HEK293 (cell line): ENCODE measurements around the gene MSH5.

Experiments used
- ATF2 ChIP-seq: fragments of 450-650 bp; formaldehyde crosslinking; IDR thresholded peaks from 2 replicates; pipeline ENCODE4 v1.5.1; 2016; ENCODE audit warnings: missing biosample characterization, missing genetic modification characterization, low read depth
- BCL11B ChIP-seq: fragments of 450-650 bp; formaldehyde crosslinking; IDR thresholded peaks from 2 replicates; pipeline ENCODE4 v1.5.1; 2016; ENCODE audit warnings: low read depth, missing biosample characterization, missing genetic modification characterization
- CTCF ChIP-seq: fragments of 450-650 bp; formaldehyde crosslinking; IDR thresholded peaks from 2 replicates; pipeline ENCODE4 v1.5.1; 2016; ENCODE audit warnings: missing biosample characterization, missing genetic modification characterization
- GFI1B ChIP-seq: fragments of 450-650 bp; formaldehyde crosslinking; IDR thresholded peaks from 2 replicates; pipeline ENCODE4 v1.5.1; 2016; ENCODE audit warnings: missing biosample characterization, missing genetic modification characterization
- HOXA7 ChIP-seq: sonication (generic); formaldehyde crosslinking; IDR thresholded peaks from 2 replicates; pipeline ENCODE4 v1.8.1; 2022; ENCODE audit warnings: missing genetic modification reagents, borderline replicate concordance
- KLF16 ChIP-seq: fragments of 450-650 bp; formaldehyde crosslinking; IDR thresholded peaks from 2 replicates; pipeline ENCODE4 v1.5.1; 2017; ENCODE audit warnings: missing biosample characterization, missing genetic modification characterization
- KLF17 ChIP-seq: fragments of 450-650 bp; formaldehyde crosslinking; IDR thresholded peaks from 2 replicates; pipeline ENCODE4 v1.5.1; 2016; ENCODE audit warnings: missing biosample characterization, missing genetic modification characterization
- OVOL3 ChIP-seq: fragments of 450-650 bp; formaldehyde crosslinking; IDR thresholded peaks from 2 replicates; pipeline ENCODE4 v1.5.1; 2016; ENCODE audit warnings: missing biosample characterization, missing genetic modification characterization
- PATZ1 ChIP-seq: fragments of 450-650 bp; formaldehyde crosslinking; IDR thresholded peaks from 2 replicates; pipeline ENCODE4 v1.5.1; 2016; ENCODE audit warnings: missing biosample characterization, missing genetic modification characterization
- SETDB1 ChIP-seq: IDR thresholded peaks from one replicate; pipeline ENCODE4 v1.6.1; 2017; ENCODE audit warnings: mild to moderate bottlenecking, low read length, moderate library complexity, mixed read lengths; ENCODE audit not compliant: insufficient read length
- ZBTB17 ChIP-seq: fragments of 450-650 bp; formaldehyde crosslinking; IDR thresholded peaks from 2 replicates; pipeline ENCODE4 v1.5.1; 2016; ENCODE audit warnings: missing biosample characterization, missing genetic modification characterization
- ZBTB20 ChIP-seq: fragments of 450-650 bp; formaldehyde crosslinking; IDR thresholded peaks from 2 replicates; pipeline ENCODE4 v1.5.1; 2016; ENCODE audit warnings: missing biosample characterization, missing genetic modification characterization
- ZFHX2 ChIP-seq: fragments of 450-650 bp; formaldehyde crosslinking; conservative IDR thresholded peaks from 2 replicates; pipeline ENCODE4 v1.5.1; 2016; ENCODE audit warnings: missing biosample characterization, missing genetic modification characterization
- ZFP3 ChIP-seq: fragments of 450-650 bp; formaldehyde crosslinking; IDR thresholded peaks from 2 replicates; pipeline ENCODE4 v1.5.1; 2016; ENCODE audit warnings: low read depth, missing biosample characterization, missing genetic modification characterization
- ZIC2 ChIP-seq: fragments of 450-650 bp; formaldehyde crosslinking; IDR thresholded peaks from 2 replicates; pipeline ENCODE4 v1.5.1; 2016; ENCODE audit warnings: missing biosample characterization, missing genetic modification characterization
- ZNF121 ChIP-seq: fragments of 450-650 bp; formaldehyde crosslinking; IDR thresholded peaks from 2 replicates; pipeline ENCODE4 v1.5.1; 2016; ENCODE audit warnings: missing biosample characterization, missing genetic modification characterization
- ZNF155 ChIP-seq: fragments of 450-650 bp; formaldehyde crosslinking; IDR thresholded peaks from 2 replicates; pipeline ENCODE4 v1.5.1; 2016; ENCODE audit warnings: missing biosample characterization, missing genetic modification characterization
- ZNF23 ChIP-seq: fragments of 450-650 bp; formaldehyde crosslinking; IDR thresholded peaks from 2 replicates; pipeline ENCODE4 v1.5.1; 2016; ENCODE audit warnings: missing biosample characterization, missing genetic modification characterization, borderline replicate concordance
- ZNF292 ChIP-seq: fragments of 450-650 bp; formaldehyde crosslinking; IDR thresholded peaks from 2 replicates; pipeline ENCODE4 v1.5.1; 2016; ENCODE audit warnings: low read depth, missing biosample characterization, missing genetic modification characterization, borderline replicate concordance
- ZNF324 ChIP-seq: fragments of 450-650 bp; formaldehyde crosslinking; IDR thresholded peaks from 2 replicates; pipeline ENCODE4 v1.5.1; 2016; ENCODE audit warnings: missing biosample characterization, missing genetic modification characterization
- ZNF335 ChIP-seq: fragments of 450-650 bp; formaldehyde crosslinking; conservative IDR thresholded peaks from 2 replicates; pipeline ENCODE4 v1.5.1; 2016; ENCODE audit warnings: missing biosample characterization, missing genetic modification characterization
- ZNF449 ChIP-seq: fragments of 450-650 bp; formaldehyde crosslinking; IDR thresholded peaks from 2 replicates; pipeline ENCODE4 v1.5.1; 2017; ENCODE audit warnings: missing biosample characterization, mild to moderate bottlenecking, missing genetic modification characterization, moderate library complexity
- ZNF561 ChIP-seq: fragments of 450-650 bp; IDR thresholded peaks from 2 replicates; pipeline ENCODE4 v1.5.1; 2018; ENCODE audit warnings: missing biosample characterization, missing genetic modification characterization, borderline replicate concordance
- ZNF654 ChIP-seq: fragments of 450-650 bp; formaldehyde crosslinking; IDR thresholded peaks from 2 replicates; pipeline ENCODE4 v1.5.1; 2016; ENCODE audit warnings: low read depth, missing biosample characterization, missing genetic modification characterization
- ZNF670 ChIP-seq: fragments of 450-650 bp; formaldehyde crosslinking; IDR thresholded peaks from 2 replicates; pipeline ENCODE4 v1.5.1; 2016; ENCODE audit warnings: missing biosample characterization, missing genetic modification characterization, low read depth
- ZNF707 ChIP-seq: fragments of 450-650 bp; formaldehyde crosslinking; IDR thresholded peaks from 2 replicates; pipeline ENCODE4 v1.5.1; 2016; ENCODE audit warnings: missing biosample characterization, missing genetic modification characterization
- ZNF76 ChIP-seq: fragments of 450-650 bp; formaldehyde crosslinking; IDR thresholded peaks from 2 replicates; pipeline ENCODE4; 2016; ENCODE audit warnings: low read depth, missing biosample characterization, missing genetic modification characterization, borderline replicate concordance
- ZNF785 ChIP-seq: fragments of 450-650 bp; formaldehyde crosslinking; IDR thresholded peaks from 2 replicates; pipeline ENCODE4 v1.5.1; 2016; ENCODE audit warnings: missing biosample characterization, missing genetic modification characterization
- ZSCAN23 ChIP-seq: fragments of 450-650 bp; formaldehyde crosslinking; IDR thresholded peaks from 2 replicates; pipeline ENCODE4 v1.5.1; 2016; ENCODE audit warnings: missing biosample characterization, missing genetic modification characterization
- ZSCAN30 ChIP-seq: fragments of 450-650 bp; IDR thresholded peaks from 2 replicates; pipeline ENCODE4 v1.5.1; 2018; ENCODE audit warnings: missing biosample characterization, mild to moderate bottlenecking, missing genetic modification characterization, moderate library complexity
- ZSCAN4 ChIP-seq: fragments of 450-650 bp; formaldehyde crosslinking; IDR thresholded peaks from 2 replicates; pipeline ENCODE4 v1.5.1; 2017; ENCODE audit warnings: missing biosample characterization, missing genetic modification characterization

MSH5 gene

GRCh38 chr6:31737991-31738979, 1.5 kb upstream of the MSH5 start (continued):
- TF ChIP-seq ZNF121 (no peak), OVOL3 (tag by site-specific recombination) (no peak), ZNF670 (tag by site-specific recombination) (no peak), CTCF (tag by site-specific recombination) (no peak), ZNF76 (tag by site-specific recombination) (no peak), ZSCAN23 (tag by site-specific recombination) (no peak), BCL11B (tag by site-specific recombination) (no peak), ZFHX2 (tag by site-specific recombination) (peak; percentile 85), ZNF785 (tag by site-specific recombination) (no peak), GFI1B (tag by site-specific recombination) (no peak; the same call in 1 of the 2 replicates), ZFP3 (tag by site-specific recombination) (no peak), HOXA7 (CRISPR knock-in tag) (no peak), ZSCAN4 (tag by site-specific recombination) (no peak), ZNF292 (no peak), KLF17 (tag by site-specific recombination) (no peak; the same call in none of the 2 replicates), ATF2 (tag by site-specific recombination) (peak; percentile 70), ZBTB20 (tag by site-specific recombination) (no peak), KLF16 (tag by site-specific recombination) (no peak), ZNF707 (tag by site-specific recombination) (no peak), ZNF449 (no peak), ZBTB17 (0 out of 2 replicates have a peak, but pooled peaks have one; percentile 31), ZNF23 (no peak), ZSCAN30 (no peak), SETDB1 (no peak), ZNF561 (tag by site-specific recombination) (no peak), ZIC2 (peak; percentile 47), PATZ1 (peak; percentile 68), ZNF654 (tag by site-specific recombination) (no peak), ZNF335 (tag by site-specific recombination) (peak; percentile 35), ZNF155 (tag by site-specific recombination) (no peak), ZNF324 (tag by site-specific recombination) (no peak)
